Stimulated activated CD4-positive, alpha-beta T cell treated with anti-CD3 and anti-CD28 coated beads, Interleukin-1b, Interleukin-23, amount 100 ng/mL, for 24 hours (primary cell): ENCODE measurements around the gene MAP2K5.

Experiments
- DNase-seq, 4 experiments: peaks; one replicate each; pipeline ENCODE4 v3.0.0-alpha.2; 2020; ENCODE audit warnings: low read depth in 4 of 4, low spot score in 1 of 4

Gene MAP2K5

GRCh38 chr15:67720556-67721175 lies 178.2 kb downstream of the MAP2K5 start:
- no peak for DNase-seq

GRCh38 chr15:67722030-67722817 lies 179.7 kb downstream of the MAP2K5 start:
- no peak for DNase-seq

- no peak for DNase-seq
Measured at GRCh38 chr15:67723294-67724024, 181.0 kb downstream of the MAP2K5 start.

- no peak for DNase-seq
Measured at GRCh38 chr15:67724691-67725375, 182.3 kb downstream of the MAP2K5 start.

GRCh38 chr15:67730135-67730534 lies 187.6 kb downstream of the MAP2K5 start:
- DNase-seq, result no peak

GRCh38 chr15:67731112-67731721 lies 188.7 kb downstream of the MAP2K5 start:
- DNase-seq, result no peak

- no peak for DNase-seq
Measured at GRCh38 chr15:67732164-67732563, 189.7 kb downstream of the MAP2K5 start.

GRCh38 chr15:67732671-67733374 lies 190.3 kb downstream of the MAP2K5 start:
- DNase-seq, result no peak

GRCh38 chr15:67735896-67736295 lies 193.4 kb downstream of the MAP2K5 start:
- no peak for DNase-seq

- no peak for DNase-seq
Measured at GRCh38 chr15:67736810-67737209, 194.3 kb downstream of the MAP2K5 start.

- no peak for DNase-seq
Measured at GRCh38 chr15:67738056-67738455, 195.6 kb downstream of the MAP2K5 start.

- no peak for DNase-seq
Measured at GRCh38 chr15:67740405-67740804, 197.9 kb downstream of the MAP2K5 start.

- no peak for DNase-seq
Measured at GRCh38 chr15:67741308-67741707, 198.8 kb downstream of the MAP2K5 start.

GRCh38 chr15:67743558-67743957 lies 201.1 kb downstream of the MAP2K5 start:
- DNase-seq, result no peak

- no peak for DNase-seq
Measured at GRCh38 chr15:67744331-67745072, 202.0 kb downstream of the MAP2K5 start.

- DNase-seq, result no peak
Measured at GRCh38 chr15:67745073-67746006, 202.8 kb downstream of the MAP2K5 start.

GRCh38 chr15:67746022-67746421 lies 203.5 kb downstream of the MAP2K5 start:
- no peak for DNase-seq

GRCh38 chr15:67746450-67746849 lies 203.9 kb downstream of the MAP2K5 start:
- no peak for DNase-seq

GRCh38 chr15:67747921-67748320 lies 205.4 kb downstream of the MAP2K5 start:
- no peak for DNase-seq
